Endothelial cell of hepatic sinusoid (primary cell): Measurements from ENCODE around the gene ZC3H12C.
"Not testable (repeated sequence)": the region's sequence is repeated elsewhere in the genome, so short reads cannot be mapped to it uniquely, and the experiment has no call there.

Experiments used
- in situ Hi-C: cut with HindIII; loops from 2 replicates; pipeline ENCODE4 v1.10.0; 2017; ENCODE audit warnings: low sequenced_read_pairs

The ZC3H12C gene

DNA sequence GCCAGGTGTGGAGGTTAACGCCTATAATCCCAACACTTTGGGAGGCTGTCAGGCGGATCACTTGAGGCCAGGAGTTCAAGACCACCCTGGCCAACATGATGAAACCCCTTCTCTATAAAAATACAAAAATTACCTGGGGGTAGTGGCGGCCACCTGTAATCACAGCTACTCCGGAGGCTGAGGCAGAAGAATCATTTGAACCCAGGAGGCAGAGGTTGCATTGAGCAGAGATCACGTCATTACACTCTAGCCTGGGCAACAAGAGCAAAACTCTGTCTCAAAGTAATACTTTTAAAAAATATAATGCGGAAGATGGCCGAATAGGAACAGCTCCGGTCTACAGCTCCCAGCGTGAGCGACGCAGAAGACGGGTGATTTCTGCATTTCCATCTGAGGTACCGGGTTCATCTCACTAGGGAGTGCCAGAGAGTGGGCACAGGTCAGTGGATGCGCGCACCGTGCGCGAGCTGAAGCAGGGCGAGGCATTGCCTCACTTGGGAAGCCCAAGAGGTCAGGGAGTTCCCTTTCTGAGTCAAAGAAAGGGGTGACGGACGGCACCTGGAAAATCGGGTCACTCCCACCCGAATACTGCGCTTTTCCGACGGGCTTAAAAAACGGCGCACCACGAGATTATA, 115.6 kb downstream of the ZC3H12C start:
- in situ Hi-C loops: not testable (repeated sequence)

DNA sequence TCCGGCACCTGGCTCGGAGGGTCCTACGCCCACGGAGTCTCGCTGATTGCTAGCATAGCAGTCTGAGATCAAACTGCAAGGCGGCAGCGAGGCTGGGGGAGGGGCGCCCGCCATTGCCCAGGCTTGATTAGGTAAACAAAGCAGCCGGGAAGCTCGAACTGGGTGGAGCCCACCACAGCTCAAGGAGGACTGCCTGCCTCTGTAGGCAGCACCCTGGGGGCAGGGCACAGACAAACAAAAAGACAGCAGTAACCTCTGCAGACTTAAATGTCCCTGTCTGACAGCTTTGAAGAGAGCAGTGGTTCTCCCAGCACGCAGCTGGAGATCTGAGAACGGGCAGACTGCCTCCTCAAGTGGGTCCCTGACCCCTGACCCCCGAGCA, 116.1 kb downstream of the ZC3H12C start:
- in situ Hi-C loops: not testable (repeated sequence)

- in situ Hi-C loops: no loop called here
These were observed 124.2 kb downstream of the ZC3H12C start for GRCh38 chr11:110217223-110217877.

DNA sequence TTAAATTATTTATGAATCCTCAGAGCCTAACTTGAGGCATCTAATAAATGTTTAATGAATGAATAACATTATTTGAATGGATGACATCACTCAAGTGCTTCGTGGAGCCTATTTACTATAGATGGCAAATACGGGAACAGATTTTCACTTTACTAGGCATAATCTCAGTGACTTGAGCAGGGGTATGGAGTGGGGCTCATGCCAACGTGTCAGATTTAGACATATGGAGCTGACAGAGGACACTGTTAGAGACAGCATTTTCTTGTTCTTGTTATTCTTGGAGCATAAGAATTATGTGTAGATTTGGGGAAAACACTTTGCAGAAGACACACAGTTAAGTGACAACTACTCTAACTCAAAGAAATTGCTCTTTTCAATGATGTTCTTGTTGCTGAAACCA, 124.7 kb downstream of the ZC3H12C start:
- in situ Hi-C loops: no loop called here

DNA sequence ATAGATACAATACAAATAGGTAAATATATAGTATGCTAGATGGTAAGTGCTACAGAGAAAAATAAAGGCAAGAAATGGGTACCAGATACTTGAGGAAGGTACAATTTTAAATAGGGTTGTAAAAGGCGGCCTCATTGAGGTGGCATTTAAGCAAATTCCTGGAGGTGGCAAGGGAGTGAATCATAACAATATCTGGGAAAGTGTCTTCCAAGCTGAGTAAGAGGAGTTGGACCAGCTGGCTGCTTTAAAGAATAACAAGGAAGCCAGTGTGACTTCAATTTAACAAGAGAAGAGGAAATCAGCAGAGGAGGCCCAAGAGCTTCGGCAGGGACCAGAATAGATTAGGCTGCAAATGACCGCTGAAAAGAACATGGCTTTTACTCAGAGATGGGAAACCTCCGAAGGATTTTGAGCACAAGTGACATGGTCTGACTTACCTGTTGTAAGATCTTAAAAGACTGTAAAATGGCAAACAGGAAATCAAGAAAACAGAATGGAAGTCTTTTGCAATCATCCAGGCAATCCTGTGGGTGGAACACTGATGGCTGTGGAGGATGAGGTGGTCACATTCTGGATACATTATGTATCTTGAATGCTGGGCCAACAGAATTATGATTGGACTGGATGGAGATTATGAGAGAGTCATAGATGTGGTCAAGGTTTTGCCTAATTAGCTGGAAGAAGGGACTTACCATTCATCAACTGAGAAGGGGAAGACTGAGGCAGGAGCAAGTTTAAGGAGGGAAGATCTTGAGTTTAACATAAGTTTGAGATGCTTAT, 126.0 kb downstream of the ZC3H12C start:
- in situ Hi-C loops: no loop called here
